ENCODE results near the gene DACT2.

The DACT2 gene

GRCh38 chr6:168277274-168277669 is 42.3 kb downstream of the DACT2 start:
- no peaks in the 10 kb centered on the region for H3K9me3 ChIP-seq (ENCODE audit: insufficient read depth, low read length)
- H3K4me2 ChIP-seq (ENCODE audit: low read depth, low read length, poor library complexity, severe bottlenecking) = no peak overlapping the region
- no peaks in the 10 kb centered on the region for H3K79me2 ChIP-seq (ENCODE audit: insufficient read depth, low read length)
- H3F3A ChIP-seq (ENCODE audit: insufficient read depth) = no peaks in the 10 kb centered on the region
- no peak overlapping the region for H2AFZ ChIP-seq (ENCODE audit: low read depth, low read length, severe bottlenecking)
- no peak overlapping the region for H3K27ac ChIP-seq (ENCODE audit: low read depth, low read length)
- H3K4me3 ChIP-seq (ENCODE audit: insufficient read depth, low read length, poor library complexity, severe bottlenecking) = no peak overlapping the region
- no peaks in the 10 kb centered on the region for H4K20me1 ChIP-seq (ENCODE audit: low read depth, low read length)
- no peaks in the 10 kb centered on the region for H3K9me2 ChIP-seq (replicated peaks; ENCODE audit: insufficient read depth, low read length)
- no peaks in the 10 kb centered on the region for H3K27me3 ChIP-seq (ENCODE audit: low read length)
- TF ChIP-seq CTCF (IDR thresholded peaks at IDR 0.05; ENCODE audit: insufficient read depth, low read length, poor library complexity, severe bottlenecking) = no peak
- TF ChIP-seq EZH2phosphoT487 (conservative IDR thresholded peaks at IDR 0.05; ENCODE audit: low read length) = no peak
- no peaks in the 10 kb centered on the region for H3K36me3 ChIP-seq (ENCODE audit: low read length)
- H3K9ac ChIP-seq (ENCODE audit: low read length) = no peak overlapping the region

GRCh38 chr6:168276576-168277273 is 42.9 kb downstream of the DACT2 start:
- no peaks in the 10 kb centered on the region for H3K36me3 ChIP-seq (ENCODE audit: low read length)
- no peak overlapping the region for H3K4me3 ChIP-seq (ENCODE audit: insufficient read depth, low read length, poor library complexity, severe bottlenecking)
- H3K79me2 ChIP-seq (ENCODE audit: insufficient read depth, low read length) = no peaks in the 10 kb centered on the region
- H4K20me1 ChIP-seq (ENCODE audit: low read depth, low read length) = no peaks in the 10 kb centered on the region
- H3K9ac ChIP-seq (ENCODE audit: low read length) = no peak overlapping the region
- no peaks in the 10 kb centered on the region for H3F3A ChIP-seq (ENCODE audit: insufficient read depth)
- no peak for TF ChIP-seq CTCF (IDR thresholded peaks at IDR 0.05; ENCODE audit: insufficient read depth, low read length, poor library complexity, severe bottlenecking)
- TF ChIP-seq EZH2phosphoT487 (conservative IDR thresholded peaks at IDR 0.05; ENCODE audit: low read length) = no peak
- no peaks in the 10 kb centered on the region for H3K9me3 ChIP-seq (ENCODE audit: insufficient read depth, low read length)
- no peaks in the 10 kb centered on the region for H3K9me2 ChIP-seq (replicated peaks; ENCODE audit: insufficient read depth, low read length)
- no peaks in the 10 kb centered on the region for H3K27me3 ChIP-seq (ENCODE audit: low read length)
- H2AFZ ChIP-seq (ENCODE audit: low read depth, low read length, severe bottlenecking) = no peak overlapping the region
- H3K27ac ChIP-seq (ENCODE audit: low read depth, low read length) = no peak overlapping the region
- H3K4me2 ChIP-seq (ENCODE audit: low read depth, low read length, poor library complexity, severe bottlenecking) = no peak overlapping the region

GRCh38 chr6:168275168-168275567 is 44.4 kb downstream of the DACT2 start:
- Histone ChIP-seq H3K4me2 (ENCODE audit: low read depth, low read length, poor library complexity, severe bottlenecking) (no peak overlapping the region), H3K9ac (ENCODE audit: low read length) (no peak overlapping the region), H3K27me3 (ENCODE audit: low read length) (no peaks in the 10 kb centered on the region), H3K36me3 (ENCODE audit: low read length) (no peaks in the 10 kb centered on the region), H2AFZ (ENCODE audit: low read depth, low read length, severe bottlenecking) (no peak overlapping the region), H4K20me1 (ENCODE audit: low read depth, low read length) (no peaks in the 10 kb centered on the region), H3K27ac (ENCODE audit: low read depth, low read length) (no peak overlapping the region), H3K9me3 (ENCODE audit: insufficient read depth, low read length) (no peaks in the 10 kb centered on the region), H3K4me3 (ENCODE audit: insufficient read depth, low read length, poor library complexity, severe bottlenecking) (no peak overlapping the region), H3K9me2 (replicated peaks; ENCODE audit: insufficient read depth, low read length) (no peaks in the 10 kb centered on the region), H3F3A (ENCODE audit: insufficient read depth) (no peaks in the 10 kb centered on the region), H3K79me2 (ENCODE audit: insufficient read depth, low read length) (no peaks in the 10 kb centered on the region)
- TF ChIP-seq EZH2phosphoT487 (conservative IDR thresholded peaks at IDR 0.05; ENCODE audit: low read length) (no peak), CTCF (IDR thresholded peaks at IDR 0.05; ENCODE audit: insufficient read depth, low read length, poor library complexity, severe bottlenecking) (no peak)
